ENCODE measurements around the gene ATRNL1. TPM values are rescaled to one million over a fixed set of nuclear protein-coding genes. Genes with fewer than 3 reads are reported as not detected.

Gene ATRNL1
- total RNA-seq, 1 experiment from 2014 or later: 1.3 TPM

DNA sequence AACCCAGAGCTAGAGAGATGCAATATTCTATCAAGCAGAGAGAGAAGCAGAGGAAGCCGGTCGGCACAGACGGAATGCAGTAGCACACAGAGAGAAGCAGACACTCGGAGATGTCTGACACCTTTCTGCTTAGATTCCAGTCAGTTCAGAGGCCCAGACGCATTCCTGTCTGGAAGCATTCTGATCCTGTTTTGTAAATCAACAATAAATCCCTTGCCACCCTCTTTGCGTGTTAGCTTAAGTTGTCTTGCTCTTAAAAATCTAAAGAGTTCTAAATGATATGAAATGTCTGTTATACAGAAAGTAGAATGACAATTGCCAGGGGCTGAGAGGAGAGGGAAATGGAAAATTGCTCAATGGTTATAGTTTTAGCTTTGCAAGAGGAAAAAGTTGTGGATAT, 27.4 kb upstream of the ATRNL1 start:
- RAD21 ChIA-PET (ENCODE audit: low non-redundant PET in 1 of 2, low total read pairs in 2 of 2, uncharacterized antibody in 2 of 2, unreplicated experiment in 2 of 2): no interaction called here
- intact Hi-C loops (cut with micrococcal nuclease): no loop called here
- Histone ChIP-seq H3K9me3 (ENCODE audit: control insufficient read depth in 1 of 2, insufficient read depth in 1 of 2, low read depth in 1 of 2, low read length in 2 of 2) (no peaks in the 10 kb centered on the region), H2AFZ (ENCODE audit: low read depth, low read length, poor library complexity, severe bottlenecking) (no peak overlapping the region), H3K9ac (ENCODE audit: low read length) (no peak overlapping the region), H3K4me1 (ENCODE audit: control insufficient read depth in 1 of 2, insufficient read depth in 2 of 2, low read length in 2 of 2) (no peaks in the 10 kb centered on the region), H4K20me1 (ENCODE audit: insufficient read depth) (no peaks in the 10 kb centered on the region), H3K79me2 (ENCODE audit: insufficient read depth, low read length) (no peaks in the 10 kb centered on the region), H3K4me3 (replicated peaks in 1 of 2; ENCODE audit: low read depth in 1 of 2, low read length in 2 of 2) (no peak overlapping the region), H3K27me3 (ENCODE audit: insufficient read depth, low read length) (peaks cover 76% of the 10 kb centered on the region), H3K9me2 (ENCODE audit: insufficient read depth) (no peaks in the 10 kb centered on the region), H3K36me3 (ENCODE audit: control insufficient read depth in 1 of 2, insufficient read depth in 2 of 2, low read length in 2 of 2) (no peaks in the 10 kb centered on the region), H3K27ac (ENCODE audit: low read depth, low read length) (no peak overlapping the region), H3K4me2 (ENCODE audit: low read length) (no peak overlapping the region)
- ATAC-seq (no peak), DNase-seq (ENCODE audit: low read depth, low spot score) (no peak)
- POLR2A ChIA-PET: no interaction called here
- BruUV-seq (replicated peaks): no TSS peak
- no peak for TF ChIP-seq FOSL1 (IDR thresholded peaks at IDR 0.05; ENCODE audit: low read depth)
- no peak for TF ChIP-seq SRF (IDR thresholded peaks at IDR 0.05; ENCODE audit: low read depth)
- TF ChIP-seq EGR1 (IDR thresholded peaks at IDR 0.05; ENCODE audit: low read depth): no peak
- TF ChIP-seq, protein P1, sequence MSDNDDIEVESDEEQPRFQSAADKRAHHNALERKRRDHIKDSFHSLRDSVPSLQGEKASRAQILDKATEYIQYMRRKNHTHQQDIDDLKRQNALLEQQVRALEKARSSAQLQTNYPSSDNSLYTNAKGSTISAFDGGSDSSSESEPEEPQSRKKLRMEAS (IDR thresholded peaks at IDR 0.05): no peak
- no peak for TF ChIP-seq ELF1 (IDR thresholded peaks at IDR 0.05; ENCODE audit: borderline replicate concordance, low read depth)
- no peak for TF ChIP-seq ZFX (IDR thresholded peaks at IDR 0.05)
- no peak for TF ChIP-seq POLR2A (IDR thresholded peaks at IDR 0.05; ENCODE audit: borderline replicate concordance, extremely low read depth, insufficient read depth, insufficient read length)
- TF ChIP-seq YY1 (IDR thresholded peaks at IDR 0.05; ENCODE audit: extremely low read depth, insufficient replicate concordance, low read depth, low read length): no peak
- CTCF ChIA-PET: no interaction called here

DNA sequence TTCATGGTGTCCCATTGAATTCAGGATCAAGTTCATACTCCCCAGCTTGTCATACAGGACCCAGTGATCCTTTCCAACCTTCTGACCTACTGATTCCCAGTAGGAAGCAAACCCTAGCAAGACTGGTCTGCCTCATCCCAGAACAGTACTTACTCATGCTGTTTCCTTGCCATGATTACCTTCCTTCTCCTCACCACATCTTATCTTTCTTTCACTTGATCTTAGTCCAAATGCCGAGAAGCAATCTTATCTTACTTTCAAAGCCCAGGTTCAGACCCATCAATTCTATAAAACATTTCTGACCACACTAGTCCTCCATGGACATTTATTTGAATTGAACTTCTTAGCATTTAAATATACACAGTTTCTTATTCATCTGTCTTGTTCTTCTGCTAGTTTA, 26.6 kb upstream of the ATRNL1 start:
- Histone ChIP-seq H3K9me3 (ENCODE audit: control insufficient read depth in 1 of 2, insufficient read depth in 1 of 2, low read depth in 1 of 2, low read length in 2 of 2) (no peaks in the 10 kb centered on the region), H3K36me3 (ENCODE audit: control insufficient read depth in 1 of 2, insufficient read depth in 2 of 2, low read length in 2 of 2) (no peaks in the 10 kb centered on the region), H2AFZ (ENCODE audit: low read depth, low read length, poor library complexity, severe bottlenecking) (no peak overlapping the region), H3K27me3 (ENCODE audit: insufficient read depth, low read length) (peaks cover 72% of the 10 kb centered on the region), H3K4me2 (ENCODE audit: low read length) (no peak overlapping the region), H3K27ac (ENCODE audit: low read depth, low read length) (no peak overlapping the region), H4K20me1 (ENCODE audit: insufficient read depth) (no peaks in the 10 kb centered on the region), H3K9ac (ENCODE audit: low read length) (no peak overlapping the region), H3K4me3 (replicated peaks in 1 of 2; ENCODE audit: low read depth in 1 of 2, low read length in 2 of 2) (no peak overlapping the region), H3K79me2 (ENCODE audit: insufficient read depth, low read length) (no peaks in the 10 kb centered on the region), H3K4me1 (ENCODE audit: control insufficient read depth in 1 of 2, insufficient read depth in 2 of 2, low read length in 2 of 2) (no peaks in the 10 kb centered on the region), H3K9me2 (ENCODE audit: insufficient read depth) (no peaks in the 10 kb centered on the region)
- intact Hi-C loops (cut with micrococcal nuclease): no loop called here
- no peak for ATAC-seq
- no TSS peak for BruUV-seq (replicated peaks)
- ChIA-PET CTCF (no interaction called here), RAD21 (ENCODE audit: low non-redundant PET in 1 of 2, low total read pairs in 2 of 2, uncharacterized antibody in 2 of 2, unreplicated experiment in 2 of 2) (no interaction called here), POLR2A (no interaction called here)
- DNase-seq (ENCODE audit: low read depth, low spot score): no peak
- TF ChIP-seq ZFX (IDR thresholded peaks at IDR 0.05) (no peak), FOSL1 (IDR thresholded peaks at IDR 0.05; ENCODE audit: low read depth) (no peak), POLR2AphosphoS5 (IDR thresholded peaks at IDR 0.05; ENCODE audit: low read depth, low read length) (no peak), YY1 (IDR thresholded peaks at IDR 0.05; ENCODE audit: extremely low read depth, insufficient replicate concordance, low read depth, low read length) (no peak), SP1 (IDR thresholded peaks at IDR 0.05; ENCODE audit: low read depth) (no peak), EZH2phosphoT487 (IDR thresholded peaks at IDR 0.05; ENCODE audit: borderline replicate concordance) (no peak), JUND (IDR thresholded peaks at IDR 0.05) (no peak), ZNF274 (IDR thresholded peaks at IDR 0.05; ENCODE audit: low read depth, low read length) (no peak), CEBPB (IDR thresholded peaks at IDR 0.05; ENCODE audit: low read depth) (no peak), EGR1 (IDR thresholded peaks at IDR 0.05; ENCODE audit: low read depth) (no peak), RAD21 (IDR thresholded peaks at IDR 0.05; ENCODE audit: low read depth) (no peak)
- TF ChIP-seq, protein P2, sequence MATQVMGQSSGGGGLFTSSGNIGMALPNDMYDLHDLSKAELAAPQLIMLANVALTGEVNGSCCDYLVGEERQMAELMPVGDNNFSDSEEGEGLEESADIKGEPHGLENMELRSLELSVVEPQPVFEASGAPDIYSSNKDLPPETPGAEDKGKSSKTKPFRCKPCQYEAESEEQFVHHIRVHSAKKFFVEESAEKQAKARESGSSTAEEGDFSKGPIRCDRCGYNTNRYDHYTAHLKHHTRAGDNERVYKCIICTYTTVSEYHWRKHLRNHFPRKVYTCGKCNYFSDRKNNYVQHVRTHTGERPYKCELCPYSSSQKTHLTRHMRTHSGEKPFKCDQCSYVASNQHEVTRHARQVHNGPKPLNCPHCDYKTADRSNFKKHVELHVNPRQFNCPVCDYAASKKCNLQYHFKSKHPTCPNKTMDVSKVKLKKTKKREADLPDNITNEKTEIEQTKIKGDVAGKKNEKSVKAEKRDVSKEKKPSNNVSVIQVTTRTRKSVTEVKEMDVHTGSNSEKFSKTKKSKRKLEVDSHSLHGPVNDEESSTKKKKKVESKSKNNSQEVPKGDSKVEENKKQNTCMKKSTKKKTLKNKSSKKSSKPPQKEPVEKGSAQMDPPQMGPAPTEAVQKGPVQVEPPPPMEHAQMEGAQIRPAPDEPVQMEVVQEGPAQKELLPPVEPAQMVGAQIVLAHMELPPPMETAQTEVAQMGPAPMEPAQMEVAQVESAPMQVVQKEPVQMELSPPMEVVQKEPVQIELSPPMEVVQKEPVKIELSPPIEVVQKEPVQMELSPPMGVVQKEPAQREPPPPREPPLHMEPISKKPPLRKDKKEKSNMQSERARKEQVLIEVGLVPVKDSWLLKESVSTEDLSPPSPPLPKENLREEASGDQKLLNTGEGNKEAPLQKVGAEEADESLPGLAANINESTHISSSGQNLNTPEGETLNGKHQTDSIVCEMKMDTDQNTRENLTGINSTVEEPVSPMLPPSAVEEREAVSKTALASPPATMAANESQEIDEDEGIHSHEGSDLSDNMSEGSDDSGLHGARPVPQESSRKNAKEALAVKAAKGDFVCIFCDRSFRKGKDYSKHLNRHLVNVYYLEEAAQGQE (IDR thresholded peaks at IDR 0.05; ENCODE audit: low read depth): no peak
- TF ChIP-seq, protein P3, sequence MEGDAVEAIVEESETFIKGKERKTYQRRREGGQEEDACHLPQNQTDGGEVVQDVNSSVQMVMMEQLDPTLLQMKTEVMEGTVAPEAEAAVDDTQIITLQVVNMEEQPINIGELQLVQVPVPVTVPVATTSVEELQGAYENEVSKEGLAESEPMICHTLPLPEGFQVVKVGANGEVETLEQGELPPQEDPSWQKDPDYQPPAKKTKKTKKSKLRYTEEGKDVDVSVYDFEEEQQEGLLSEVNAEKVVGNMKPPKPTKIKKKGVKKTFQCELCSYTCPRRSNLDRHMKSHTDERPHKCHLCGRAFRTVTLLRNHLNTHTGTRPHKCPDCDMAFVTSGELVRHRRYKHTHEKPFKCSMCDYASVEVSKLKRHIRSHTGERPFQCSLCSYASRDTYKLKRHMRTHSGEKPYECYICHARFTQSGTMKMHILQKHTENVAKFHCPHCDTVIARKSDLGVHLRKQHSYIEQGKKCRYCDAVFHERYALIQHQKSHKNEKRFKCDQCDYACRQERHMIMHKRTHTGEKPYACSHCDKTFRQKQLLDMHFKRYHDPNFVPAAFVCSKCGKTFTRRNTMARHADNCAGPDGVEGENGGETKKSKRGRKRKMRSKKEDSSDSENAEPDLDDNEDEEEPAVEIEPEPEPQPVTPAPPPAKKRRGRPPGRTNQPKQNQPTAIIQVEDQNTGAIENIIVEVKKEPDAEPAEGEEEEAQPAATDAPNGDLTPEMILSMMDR (IDR thresholded peaks at IDR 0.05 in 2 of 3, conservative IDR thresholded peaks at IDR 0.05 in 1 of 3; ENCODE audit: borderline replicate concordance in 1 of 3, insufficient read depth in 1 of 3, low read depth in 2 of 3, low read length in 2 of 3): no peak
- TF ChIP-seq, protein P4, sequence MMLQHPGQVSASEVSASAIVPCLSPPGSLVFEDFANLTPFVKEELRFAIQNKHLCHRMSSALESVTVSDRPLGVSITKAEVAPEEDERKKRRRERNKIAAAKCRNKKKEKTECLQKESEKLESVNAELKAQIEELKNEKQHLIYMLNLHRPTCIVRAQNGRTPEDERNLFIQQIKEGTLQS (IDR thresholded peaks at IDR 0.05): no peak
